HL-60/S4 treated with phorbol 12-myristate 13-acetate at 8.2 ng/mL for 4 days and 3 days (cell line): ENCODE results near the gene TREH.
"Not testable (repeated sequence)": the region's sequence is repeated elsewhere in the genome, so short reads cannot be mapped to it uniquely, and the experiment has no call there.

Source experiments
- in situ Hi-C: fragments of 300-500 bp; cut with MboI; formaldehyde crosslinking; loops from 2 replicates; pipeline ENCODE4 v1.15.0; 2022; ENCODE audit warnings: low sequenced_read_pairs

Gene TREH

DNA sequence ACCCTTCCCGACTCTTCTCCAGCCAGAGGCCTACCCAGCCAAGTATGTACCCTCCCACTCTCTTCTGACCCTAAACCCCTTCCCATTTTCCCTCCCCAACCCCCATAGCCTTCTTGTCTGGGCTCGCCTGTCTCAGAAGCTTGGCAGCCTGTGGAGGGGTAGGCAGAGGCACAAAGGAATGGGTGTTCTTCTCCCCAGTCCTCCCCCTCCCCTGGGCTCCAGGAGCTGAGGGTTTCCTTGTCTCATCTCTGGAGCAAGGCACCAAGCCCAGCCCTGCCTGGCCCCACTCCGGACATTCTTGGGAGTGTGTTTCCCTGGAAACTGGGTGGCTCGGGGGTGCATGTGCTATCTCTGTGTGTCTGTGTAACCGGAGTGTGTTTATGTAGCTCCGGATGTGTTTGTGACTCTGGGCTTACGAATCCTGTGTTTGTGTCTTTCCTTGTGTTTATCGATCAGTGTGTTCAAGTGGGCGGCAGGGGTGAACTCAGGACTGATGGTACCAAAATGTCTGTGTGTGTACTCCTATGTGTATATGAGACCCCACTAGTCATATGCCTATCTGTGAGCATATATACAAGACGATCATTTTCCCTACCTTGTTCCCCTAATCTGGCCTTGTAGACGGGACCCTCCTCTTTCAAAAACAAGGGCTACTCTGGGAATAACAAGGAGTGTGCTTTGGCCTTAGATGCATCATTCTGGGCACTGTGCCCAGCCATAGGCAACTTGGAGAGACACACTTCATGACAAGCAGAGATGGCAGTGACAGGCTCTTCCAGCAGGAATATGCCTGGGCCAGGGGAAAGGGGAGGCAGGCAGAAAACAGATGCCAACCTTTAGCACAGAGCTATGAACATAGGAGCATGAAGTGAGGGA, 61.1 kb downstream of the TREH start:
- in situ Hi-C loops, result no loop called here

DNA sequence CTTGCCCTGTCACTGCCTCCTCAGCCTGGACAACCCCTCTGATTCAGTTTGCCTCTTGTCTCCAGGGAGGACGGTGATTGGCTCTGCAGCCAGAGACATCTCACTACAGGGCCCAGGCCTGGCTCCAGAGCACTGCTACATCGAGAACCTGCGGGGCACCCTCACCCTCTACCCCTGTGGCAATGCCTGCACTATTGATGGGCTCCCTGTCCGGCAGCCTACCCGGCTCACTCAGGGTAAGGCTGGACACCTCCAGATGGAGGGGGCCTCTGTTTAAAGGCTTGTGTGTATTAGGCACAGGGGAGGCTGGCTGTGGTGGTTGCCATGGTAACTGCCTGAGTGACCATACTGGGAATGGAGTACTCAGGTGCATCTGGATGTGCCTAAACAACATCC, 63.5 kb downstream of the TREH start:
- in situ Hi-C loops, result no loop called here

DNA sequence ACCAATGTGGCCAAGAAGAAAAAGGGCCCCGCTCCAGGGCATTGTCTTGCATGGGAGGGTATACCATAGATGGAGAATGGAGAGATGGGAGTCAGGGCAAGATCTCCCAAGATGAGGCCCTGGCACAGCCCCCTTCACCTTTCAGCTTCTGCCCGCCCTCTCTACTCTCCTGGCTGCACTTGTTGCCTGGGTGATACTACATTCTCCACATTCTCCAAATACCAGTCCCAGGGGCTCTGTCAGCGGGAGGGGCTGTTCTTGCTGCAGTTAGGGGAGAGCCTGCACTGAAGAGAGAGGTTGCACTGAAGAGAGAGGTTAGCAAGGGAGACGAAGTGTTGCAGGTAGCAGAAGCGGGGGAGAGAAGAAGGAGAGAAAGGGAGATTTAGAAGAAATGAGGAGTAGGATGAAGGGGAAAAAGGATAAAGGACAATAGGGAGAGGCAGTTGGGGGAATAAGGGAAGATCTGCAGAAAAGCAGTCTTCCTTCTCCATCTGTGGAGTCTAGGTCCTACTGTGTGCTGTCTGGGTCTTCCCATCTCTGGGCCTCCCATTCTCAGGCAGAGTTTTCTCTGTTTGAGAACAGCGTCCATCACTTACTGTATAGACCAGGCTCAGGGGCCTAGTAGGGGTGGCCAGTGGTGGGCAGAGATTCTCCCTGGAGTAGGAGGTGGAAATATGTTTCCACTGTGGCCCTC, 64.0 kb downstream of the TREH start:
- in situ Hi-C loops, result no loop called here

DNA sequence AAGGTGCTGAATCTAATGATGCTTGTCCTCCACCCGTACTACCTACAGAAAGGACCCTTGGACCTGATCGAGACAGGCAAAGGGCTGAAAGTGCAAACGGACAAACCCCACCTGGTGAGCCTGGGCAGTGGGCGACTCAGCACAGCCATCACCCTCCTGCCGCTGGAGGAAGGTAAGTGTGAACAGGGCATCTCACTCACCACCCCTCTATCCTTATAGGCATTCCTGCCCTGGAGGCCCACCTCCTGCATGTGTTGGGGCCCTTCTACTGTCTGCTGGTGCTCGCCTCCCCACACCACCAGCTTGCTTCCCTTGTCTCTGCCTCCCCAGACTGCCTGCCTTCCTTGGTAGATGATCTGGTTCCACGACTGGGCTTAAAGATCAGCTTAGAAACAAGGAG, 64.9 kb downstream of the TREH start:
- in situ Hi-C loops, result no loop called here

DNA sequence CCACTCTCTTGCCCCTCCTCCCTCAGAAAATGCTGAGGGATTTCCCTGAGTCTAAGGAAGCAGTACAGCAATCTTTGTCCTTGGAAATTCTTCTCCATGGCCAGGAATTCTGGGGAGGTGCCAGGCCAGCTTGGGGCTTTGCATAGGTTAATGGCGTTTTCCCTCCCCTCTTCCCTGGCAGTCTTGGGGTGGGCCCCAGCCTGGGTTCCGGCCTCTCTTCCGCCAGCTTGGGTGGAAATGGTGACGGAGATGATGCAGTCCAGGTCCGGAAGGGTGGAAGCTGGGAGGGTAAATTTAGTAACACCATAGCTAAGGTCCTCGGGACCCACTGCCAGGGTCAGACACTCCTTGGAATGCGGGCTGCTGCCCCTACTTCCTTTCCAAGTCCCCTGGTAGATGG, 67.1 kb downstream of the TREH start:
- in situ Hi-C loops, result no loop called here

DNA sequence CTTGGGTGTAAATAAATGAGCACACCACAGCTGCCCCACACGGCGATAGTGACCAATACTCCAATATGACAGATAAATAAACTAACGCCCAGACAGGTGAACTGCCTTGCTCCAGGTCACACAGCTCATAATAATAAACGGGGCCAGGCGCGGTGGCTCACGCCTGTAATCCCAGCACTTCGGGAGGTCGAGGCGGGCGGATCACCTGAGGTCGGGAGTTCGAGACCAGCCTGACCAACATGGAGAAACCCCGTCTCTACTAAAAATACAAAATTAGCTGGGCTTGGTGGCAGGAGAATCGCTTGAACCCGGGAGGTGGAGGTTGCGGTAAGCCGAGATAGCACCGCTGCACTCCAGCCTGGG, 68.0 kb downstream of the TREH start:
- in situ Hi-C loops, result not testable (repeated sequence)

DNA sequence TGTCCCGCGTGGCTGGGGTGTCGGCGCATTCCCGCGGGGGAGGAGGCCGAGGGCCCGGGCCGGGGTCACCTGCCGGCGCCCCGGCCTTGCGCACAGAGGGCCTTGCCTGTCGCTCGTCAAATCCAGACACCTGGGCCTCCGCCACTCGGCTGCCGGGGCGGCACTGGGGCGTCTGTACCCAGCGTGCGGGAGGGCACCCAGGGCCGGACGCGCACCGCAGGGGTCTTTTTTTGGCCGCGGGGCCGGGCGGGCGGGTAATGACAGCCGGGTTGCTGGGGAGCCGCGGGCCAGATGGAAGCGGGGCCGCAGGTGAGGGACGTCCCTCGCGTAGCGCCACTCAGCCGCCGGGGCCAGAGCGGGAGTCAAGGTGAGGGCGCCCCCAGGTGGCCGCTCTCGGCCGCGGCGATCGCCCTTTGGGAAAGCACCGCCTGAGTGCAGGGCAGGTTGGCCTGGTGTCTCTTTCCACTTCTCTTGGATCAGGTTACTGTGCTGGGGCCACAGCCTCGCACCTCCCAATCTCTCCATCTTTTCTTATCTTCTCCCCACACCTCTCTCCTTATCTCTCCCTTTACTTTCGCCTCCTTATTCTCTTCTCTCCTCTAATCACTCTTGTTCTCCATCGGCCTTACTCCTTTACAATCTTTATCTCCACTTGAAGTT, 68.5 kb downstream of the TREH start:
- in situ Hi-C loops, result no loop called here

DNA sequence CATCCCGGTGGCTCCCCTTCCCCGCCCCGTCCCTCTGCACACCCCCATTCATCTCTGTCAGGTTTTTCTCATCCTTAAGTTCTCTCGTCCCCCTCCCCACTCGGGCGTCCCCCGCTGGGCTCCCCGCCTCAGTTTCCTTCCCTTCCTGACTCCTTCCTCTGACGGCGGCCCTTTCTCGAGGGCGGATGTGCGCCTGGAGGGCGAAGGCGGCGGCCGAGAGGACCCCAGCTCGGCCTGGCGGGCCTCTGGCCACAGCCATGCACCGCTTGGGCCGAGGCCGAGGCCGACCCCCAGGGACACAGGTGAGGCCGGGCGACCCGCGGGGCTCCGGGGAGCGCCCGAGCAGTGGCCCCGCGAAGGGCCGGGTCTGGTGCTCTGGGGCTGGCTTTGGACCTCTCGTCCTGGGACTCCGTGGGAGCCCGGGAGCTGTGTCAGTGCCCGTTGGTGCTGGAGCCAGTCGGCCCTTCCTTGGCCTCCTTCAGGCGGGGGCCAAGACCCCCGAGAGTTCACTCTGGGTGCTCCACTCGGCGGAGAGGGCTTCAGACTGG, 69.2 kb downstream of the TREH start:
- in situ Hi-C loops, result no loop called here

DNA sequence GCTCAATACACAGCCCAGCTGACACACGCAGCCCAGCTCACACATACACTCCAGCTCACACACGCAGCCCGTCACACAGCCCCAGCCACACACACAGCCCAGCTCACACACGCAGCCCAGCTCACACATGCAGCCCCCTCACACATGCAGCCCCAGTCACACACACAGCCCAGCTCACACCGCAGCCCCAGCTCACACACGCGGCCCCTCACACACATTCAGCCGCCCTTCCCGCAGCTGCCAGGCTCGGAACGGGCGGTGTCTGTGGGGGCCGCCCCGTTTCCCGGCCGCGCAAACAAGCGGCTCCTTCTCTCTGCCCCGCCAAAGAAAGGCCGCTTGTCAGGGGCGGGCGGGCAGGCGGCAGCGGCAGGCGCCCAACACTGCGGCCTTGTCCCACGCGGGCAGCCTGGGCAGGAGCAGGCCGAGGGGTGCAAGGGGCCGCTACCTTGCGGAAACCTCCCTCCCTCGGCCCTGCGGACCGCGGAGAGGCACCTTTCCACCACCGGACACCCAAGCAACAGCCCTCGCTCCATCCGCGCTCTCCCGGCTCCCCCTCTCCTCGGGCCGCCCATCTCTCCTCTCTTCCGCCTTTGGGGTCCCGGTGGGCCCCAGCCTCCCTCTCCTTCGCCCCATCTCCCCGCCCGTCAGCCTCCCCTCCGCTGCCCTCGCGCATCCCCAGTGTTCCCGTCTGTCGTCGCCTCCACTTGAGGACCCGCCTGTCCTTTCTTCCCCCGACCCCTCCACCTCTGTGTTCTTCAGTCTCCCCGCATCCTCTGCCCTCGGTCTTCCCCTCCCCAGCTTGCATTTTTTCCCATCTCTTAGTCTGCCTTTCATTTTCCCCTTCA, 69.8 kb downstream of the TREH start:
- in situ Hi-C loops, result no loop called here

DNA sequence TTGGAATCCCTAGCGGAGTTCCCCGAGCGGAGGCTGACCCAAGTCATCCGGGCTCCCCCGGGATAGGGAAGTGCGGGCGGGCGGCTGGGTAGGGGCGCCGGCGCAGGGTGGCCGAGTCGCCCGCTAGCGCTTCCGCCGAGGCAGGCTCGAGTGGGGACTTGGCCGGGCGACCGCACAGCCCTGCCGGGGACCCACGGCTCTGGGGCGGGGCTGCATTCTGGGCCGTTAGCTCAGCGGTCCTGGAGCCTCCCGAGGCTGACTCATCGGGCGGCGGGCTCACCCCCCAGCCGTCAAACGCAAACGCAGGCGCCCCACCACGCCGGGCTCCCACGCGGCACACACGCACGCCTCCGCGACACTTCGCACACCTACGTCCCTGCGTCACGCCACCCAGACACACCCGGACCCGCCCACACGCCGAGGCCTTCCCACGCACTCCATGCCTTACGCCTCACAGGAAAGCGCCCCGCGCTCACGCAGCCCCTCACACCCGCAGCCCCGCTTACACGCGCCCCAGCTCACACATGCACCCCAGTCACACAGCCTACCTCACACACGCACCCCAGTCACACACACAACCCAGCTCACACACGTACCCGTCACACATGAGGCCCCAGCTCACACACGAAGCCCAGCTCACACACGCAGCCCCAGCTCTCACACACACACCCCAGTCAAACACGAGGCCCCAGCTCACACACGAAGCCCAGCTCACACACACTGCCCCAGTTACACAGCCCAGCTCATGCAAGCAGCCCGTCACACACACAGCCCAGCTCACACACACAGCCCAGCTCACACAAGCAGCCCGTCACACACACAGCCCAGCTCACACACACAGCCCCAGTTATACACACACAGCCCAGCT, 70.9 kb downstream of the TREH start:
- in situ Hi-C loops, result no loop called here

DNA sequence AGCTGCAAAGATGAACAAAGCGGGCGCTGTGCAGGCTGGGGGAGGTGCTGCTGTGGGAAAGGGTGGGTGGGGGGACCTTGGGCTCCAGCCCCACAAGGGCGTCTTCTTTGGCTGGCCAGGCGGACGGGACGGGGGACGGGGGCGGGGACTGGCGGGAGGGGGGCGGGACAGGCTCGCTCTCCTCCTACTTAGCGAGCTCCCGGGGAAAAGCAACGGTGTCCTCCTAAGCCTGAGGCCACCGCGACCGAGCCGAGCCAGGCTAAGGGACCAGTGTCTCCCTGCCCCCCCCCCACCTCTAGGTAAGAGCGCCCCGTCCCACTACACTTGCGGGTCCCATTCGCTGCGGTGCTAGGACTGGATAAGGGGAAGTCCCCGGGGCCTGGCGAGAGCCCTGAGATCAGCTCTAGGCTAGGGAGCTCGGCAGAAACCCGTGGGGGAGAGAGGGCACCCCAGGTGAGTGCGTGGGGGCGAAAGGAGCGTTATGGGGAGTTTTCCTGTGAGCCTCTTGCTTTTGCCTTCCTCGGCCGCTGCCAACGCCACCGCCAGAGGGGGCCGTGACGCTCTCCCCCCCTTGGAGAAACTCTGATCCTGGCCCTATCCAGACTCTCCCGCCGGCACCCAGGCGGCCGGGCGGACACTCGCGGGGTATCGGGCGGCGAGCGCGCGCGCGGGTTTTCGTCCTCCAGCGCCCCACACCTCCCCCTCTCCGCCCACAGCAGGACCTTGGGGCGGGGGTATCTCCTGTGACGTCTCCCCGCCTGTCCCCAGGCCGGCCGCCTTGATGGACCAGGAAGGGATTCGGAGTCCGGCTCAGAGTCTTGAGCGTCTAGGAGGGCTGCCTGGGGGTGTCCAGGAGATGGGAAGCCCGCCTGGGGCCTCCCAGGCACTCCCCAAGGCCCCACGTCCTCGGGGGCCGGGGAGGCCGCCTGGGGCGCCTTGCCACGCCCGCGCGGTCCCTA, 71.8 kb downstream of the TREH start, which contains the start of gene PHLDB1:
TSS of gene PHLDB1 (plus strand) at position 215 of the 959 bp plus-strand sequence. CDS start 6,222 bp downstream, outside the sequence.
- in situ Hi-C loops, result no loop called here
